K562 (cell line): Measurements from ENCODE around the gene ANO8. TPM values are rescaled to one million over a fixed set of nuclear protein-coding genes. Genes with fewer than 3 reads are reported as not detected.

ENCODE experiments used
- CTCF ChIP-seq, 3 experiments: IDR thresholded peaks in 2 of 3; conservative IDR thresholded peaks in 1 of 3; 2 replicates each; pipeline ENCODE4 v1.5.1; 2011 to 2012; ENCODE audit warnings: low read length in 3 of 3, mild to moderate bottlenecking in 3 of 3, control low read depth in 2 of 3, improper control_type of control experiment in 1 of 3, inconsistent platforms in 1 of 3, low read depth in 1 of 3, mixed read lengths in 1 of 3, moderate library complexity in 1 of 3; ENCODE audit not compliant: insufficient read depth in 2 of 3
- ELF1 ChIP-seq: fragments of 200-800 bp; sonication (Bioruptor generic); IDR thresholded peaks from 2 replicates; pipeline ENCODE4 v1.6.1; 2016; ENCODE audit warnings: missing genetic modification characterization, missing compliant biosample characterization
- HDGF ChIP-seq: fragments of 450-650 bp; IDR thresholded peaks from 2 replicates; pipeline ENCODE4 v1.6.1; 2016
- NCOR1 ChIP-seq: fragments of 450-650 bp; IDR thresholded peaks from 2 replicates; pipeline ENCODE4 v1.6.1; 2016; ENCODE audit warnings: mild to moderate bottlenecking, moderate library complexity
- NFIC ChIP-seq: fragments of 450-650 bp; IDR thresholded peaks from 2 replicates; pipeline ENCODE4 v1.6.1; 2017; ENCODE audit warnings: mild to moderate bottlenecking, inconsistent platforms
- PATZ1 ChIP-seq: fragments of 250-450 bp; sonication (Bioruptor Pico); IDR thresholded peaks from 2 replicates; pipeline ENCODE4 v1.5.0; 2020; ENCODE audit warnings: mild to moderate bottlenecking, borderline replicate concordance
- RB1 ChIP-seq: fragments of 450-650 bp; IDR thresholded peaks from 2 replicates; pipeline ENCODE4 v1.6.1; 2017; ENCODE audit warnings: low read depth, mild to moderate bottlenecking
- RHOXF2B ChIP-seq: fragments of 250-450 bp; sonication (Bioruptor Pico); conservative IDR thresholded peaks from 2 replicates; pipeline ENCODE4 v1.5.1; 2021
- SMC3 ChIP-seq: conservative IDR thresholded peaks from 2 replicates; pipeline ENCODE4 v1.6.1; 2011; ENCODE audit warnings: low read depth, low read length, improper control_type of control experiment; ENCODE audit not compliant: insufficient read depth
- SRSF3 ChIP-seq: fragments of 200-400 bp; formaldehyde crosslinking; IDR thresholded peaks from 2 replicates; pipeline ENCODE4 v1.6.1; 2016; ENCODE audit warnings: mild to moderate bottlenecking, low read length, moderate library complexity; ENCODE audit not compliant: insufficient read depth
- ZNF311 ChIP-seq: fragments of 250-450 bp; sonication (Bioruptor Pico); IDR thresholded peaks from 2 replicates; pipeline ENCODE4 v1.4.0; 2020; ENCODE audit warnings: mild to moderate bottlenecking, moderate library complexity
- ZNF740 ChIP-seq, 3 experiments: fragments of 200-800 bp in 1 of 3; sonication (Bioruptor generic) in 1 of 3; sonication (generic) in 1 of 3; formaldehyde crosslinking in 1 of 3; IDR thresholded peaks; 2 replicates each; pipeline versions ENCODE4 v1.6.1 to v1.8.0; 2016 to 2022; ENCODE audit warnings: mild to moderate bottlenecking in 2 of 3, missing compliant biosample characterization in 2 of 3, missing genetic modification characterization in 2 of 3, missing genetic modification reagents in 1 of 3
- ZNF76 ChIP-seq: fragments of 250-450 bp; sonication (Bioruptor Pico); IDR thresholded peaks from 2 replicates; pipeline ENCODE4 v1.4.0; 2020; ENCODE audit warnings: mild to moderate bottlenecking, moderate library complexity, borderline replicate concordance
- ZSCAN32 ChIP-seq: fragments of 450-650 bp; formaldehyde crosslinking; IDR thresholded peaks from 2 replicates; pipeline ENCODE4 v1.4.0; 2020; ENCODE audit warnings: mild to moderate bottlenecking, moderate library complexity
- polyA plus RNA-seq, 8 experiments: library from polyadenylated mRNA; depleted of rRNA in 4 of 8; stranded (reverse) in 5 of 8; unstranded in 3 of 8; fragments of >200 nt; fragmentation: Nextera tagmentation in 2 of 8; fragmentation: Illumina TruSeq in 1 of 8; extraction: Ambion mirVana in 2 of 8; extraction: Trizol in 1 of 8; gene quantifications; 2 replicates each; pipeline versions ENCODE4 v1.2.1 to v1.2.3, GENCODE V29; 2011 to 2014; ENCODE audit warnings: inconsistent platforms in 1 of 8, missing spikeins in 1 of 8
- total RNA-seq, 7 experiments: library from RNA; depleted of rRNA in 6 of 7; stranded (reverse); fragments of >200 nt in 6 of 7; fragmentation: Illumina TruSeq in 2 of 7; extraction: Trizol in 2 of 7; gene quantifications; 2 replicates each; pipeline versions ENCODE4 v1.2.1 to v1.2.3, GENCODE V29; 2011 to 2021; ENCODE audit warnings: low replicate concordance in 1 of 7
- TF ChIP-seq, protein P1 (sequence below): fragments of 250-450 bp; sonication (Bioruptor Pico); IDR thresholded peaks from 2 replicates; pipeline ENCODE4 v1.8.0; 2022; ENCODE audit warnings: inconsistent platforms
- TF ChIP-seq, protein P2 (sequence below): fragments of 450-650 bp; formaldehyde crosslinking; IDR thresholded peaks from 2 replicates; pipeline ENCODE4 v1.4.0; 2020; ENCODE audit warnings: mild to moderate bottlenecking, moderate library complexity
- TF ChIP-seq, protein P3 (sequence below): fragments of 450-650 bp; formaldehyde crosslinking; IDR thresholded peaks from 2 replicates; pipeline ENCODE4 v1.4.0; 2020; ENCODE audit warnings: mild to moderate bottlenecking

Gene ANO8
- total and polyA plus RNA-seq, 9 of the 15 experiments (the other 6 are each of a cell fraction or from before 2014, with no cell fraction given): 0.07 to 7.6 (median 2.3) TPM; not detected in 1

DNA sequence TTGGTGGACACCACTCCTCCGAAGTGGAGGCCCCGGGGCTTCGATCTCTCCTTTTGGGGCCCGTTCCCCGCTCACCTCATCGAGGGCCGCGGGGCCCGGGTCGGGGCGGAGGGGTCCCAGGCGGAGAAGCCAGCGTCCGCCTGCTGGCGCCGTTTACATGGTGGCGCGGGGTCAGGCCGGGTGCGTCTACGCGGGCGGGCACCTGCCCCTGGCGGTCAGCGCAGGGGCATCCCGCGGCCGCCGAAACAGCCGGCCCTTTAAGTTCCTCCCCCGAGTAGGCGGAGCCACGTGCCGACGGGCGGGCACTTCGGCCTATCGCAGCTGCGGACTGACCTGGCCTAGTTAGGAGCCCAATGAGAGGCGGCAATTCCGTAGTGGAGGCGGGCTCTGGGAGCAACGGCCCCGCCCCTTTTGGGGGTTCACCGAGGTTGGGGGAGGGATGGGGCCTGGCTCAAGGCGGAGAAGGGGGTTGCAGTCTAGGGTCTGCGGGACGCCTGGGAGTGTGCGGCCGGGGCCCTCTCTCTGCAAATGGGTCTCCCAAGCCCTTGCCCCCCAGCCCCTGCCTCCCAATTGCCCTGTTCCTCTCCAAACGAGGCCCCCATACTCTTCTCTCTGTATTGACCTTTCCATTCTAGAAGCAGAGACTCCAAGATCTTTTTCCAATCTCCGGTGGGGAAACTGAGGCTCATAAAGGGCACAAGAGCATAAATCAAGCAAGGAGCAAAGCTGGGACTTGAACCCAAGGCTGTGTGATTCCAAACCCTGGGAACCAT, 31.3 kb downstream of the ANO8 start, which contains the start of gene ABHD8 (continued):
- no peak for TF ChIP-seq PATZ1 (CRISPR knock-in tag)
- no peak for TF ChIP-seq SMC3
- no peak for TF ChIP-seq ELF1 (tag)
- 0 out of 2 replicates have a peak, but pooled peaks have one; percentile 22 for TF ChIP-seq NFIC
- TF ChIP-seq ZNF76 (CRISPR knock-in tag): no peak
- TF ChIP-seq CTCF (IDR thresholded peaks at IDR 0.05 in 2 of 3, conservative IDR thresholded peaks at IDR 0.05 in 1 of 3; ENCODE audit: insufficient read depth in 2 of 3, low read depth in 1 of 3, low read length in 3 of 3): peak; percentile 70 to 89 (median 70); a peak in 5 of 6 replicates
- no peak for TF ChIP-seq SRSF3
- peak; percentile 85 for TF ChIP-seq RB1
- no peak for TF ChIP-seq HDGF
- TF ChIP-seq RHOXF2B (CRISPR knock-in tag): no peak
- TF ChIP-seq, protein P1, sequence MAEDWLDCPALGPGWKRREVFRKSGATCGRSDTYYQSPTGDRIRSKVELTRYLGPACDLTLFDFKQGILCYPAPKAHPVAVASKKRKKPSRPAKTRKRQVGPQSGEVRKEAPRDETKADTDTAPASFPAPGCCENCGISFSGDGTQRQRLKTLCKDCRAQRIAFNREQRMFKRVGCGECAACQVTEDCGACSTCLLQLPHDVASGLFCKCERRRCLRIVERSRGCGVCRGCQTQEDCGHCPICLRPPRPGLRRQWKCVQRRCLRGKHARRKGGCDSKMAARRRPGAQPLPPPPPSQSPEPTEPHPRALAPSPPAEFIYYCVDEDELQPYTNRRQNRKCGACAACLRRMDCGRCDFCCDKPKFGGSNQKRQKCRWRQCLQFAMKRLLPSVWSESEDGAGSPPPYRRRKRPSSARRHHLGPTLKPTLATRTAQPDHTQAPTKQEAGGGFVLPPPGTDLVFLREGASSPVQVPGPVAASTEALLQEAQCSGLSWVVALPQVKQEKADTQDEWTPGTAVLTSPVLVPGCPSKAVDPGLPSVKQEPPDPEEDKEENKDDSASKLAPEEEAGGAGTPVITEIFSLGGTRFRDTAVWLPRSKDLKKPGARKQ (CRISPR knock-in tag): no peak
- no peak for TF ChIP-seq ZSCAN32 (CRISPR knock-in tag)
- TF ChIP-seq NCOR1: 0 out of 2 replicates have a peak, but pooled peaks have one; percentile 15
- TF ChIP-seq ZNF740 (CRISPR knock-in tag; IDR thresholded peaks at IDR 0.05): peak; percentile 72
- TF ChIP-seq ZNF740 (tag; IDR thresholded peaks at IDR 0.05): peak in 1 of 2 experiments; percentile 85; a peak in 2 of 4 replicates
- TF ChIP-seq, protein P2, sequence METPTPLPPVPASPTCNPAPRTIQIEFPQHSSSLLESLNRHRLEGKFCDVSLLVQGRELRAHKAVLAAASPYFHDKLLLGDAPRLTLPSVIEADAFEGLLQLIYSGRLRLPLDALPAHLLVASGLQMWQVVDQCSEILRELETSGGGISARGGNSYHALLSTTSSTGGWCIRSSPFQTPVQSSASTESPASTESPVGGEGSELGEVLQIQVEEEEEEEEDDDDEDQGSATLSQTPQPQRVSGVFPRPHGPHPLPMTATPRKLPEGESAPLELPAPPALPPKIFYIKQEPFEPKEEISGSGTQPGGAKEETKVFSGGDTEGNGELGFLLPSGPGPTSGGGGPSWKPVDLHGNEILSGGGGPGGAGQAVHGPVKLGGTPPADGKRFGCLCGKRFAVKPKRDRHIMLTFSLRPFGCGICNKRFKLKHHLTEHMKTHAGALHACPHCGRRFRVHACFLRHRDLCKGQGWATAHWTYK (CRISPR knock-in tag): no peak
- TF ChIP-seq, protein P3, sequence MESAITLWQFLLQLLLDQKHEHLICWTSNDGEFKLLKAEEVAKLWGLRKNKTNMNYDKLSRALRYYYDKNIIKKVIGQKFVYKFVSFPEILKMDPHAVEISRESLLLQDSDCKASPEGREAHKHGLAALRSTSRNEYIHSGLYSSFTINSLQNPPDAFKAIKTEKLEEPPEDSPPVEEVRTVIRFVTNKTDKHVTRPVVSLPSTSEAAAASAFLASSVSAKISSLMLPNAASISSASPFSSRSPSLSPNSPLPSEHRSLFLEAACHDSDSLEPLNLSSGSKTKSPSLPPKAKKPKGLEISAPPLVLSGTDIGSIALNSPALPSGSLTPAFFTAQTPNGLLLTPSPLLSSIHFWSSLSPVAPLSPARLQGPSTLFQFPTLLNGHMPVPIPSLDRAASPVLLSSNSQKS (CRISPR knock-in tag): no peak
- no peak for TF ChIP-seq ZNF311 (CRISPR knock-in tag)
